Measurements from ENCODE around the gene STOML1. TPM values are rescaled to one million over a fixed set of nuclear protein-coding genes. Genes with fewer than 3 reads are reported as not detected.
A peak's percentile ranks its signal among the peaks of the same experiment; 100 is the strongest.

The STOML1 gene
- total RNA-seq, 1 donor, result 14.1 TPM

GRCh38 chr15:73948982-73949381 lies 43.1 kb downstream of the STOML1 start:
- Histone ChIP-seq H3K27me3 (ENCODE audit: insufficient read depth, low read length) (no peaks in the 10 kb centered on the region), H2AFZ (ENCODE audit: low read length) (no peak overlapping the region), H3K9me3 (ENCODE audit: low read depth, low read length) (no peaks in the 10 kb centered on the region), H3K36me3 (ENCODE audit: insufficient read depth, low read length) (peaks cover 80% of the 10 kb centered on the region), H3K79me2 (ENCODE audit: insufficient read depth, low read length) (peaks cover 23% of the 10 kb centered on the region), H4K20me1 (ENCODE audit: insufficient read depth, low read length) (peaks cover 15% of the 10 kb centered on the region), H3K4me3 (ENCODE audit: insufficient read depth, low read length) (no peak overlapping the region), H3K4me2 (ENCODE audit: insufficient read depth, low read length) (no peak overlapping the region), H3K4me1 (ENCODE audit: insufficient read depth, low read length) (peaks cover 25% of the 10 kb centered on the region), H3K27ac (ENCODE audit: low read depth, low read length) (no peak overlapping the region)
- TF ChIP-seq, protein P1, sequence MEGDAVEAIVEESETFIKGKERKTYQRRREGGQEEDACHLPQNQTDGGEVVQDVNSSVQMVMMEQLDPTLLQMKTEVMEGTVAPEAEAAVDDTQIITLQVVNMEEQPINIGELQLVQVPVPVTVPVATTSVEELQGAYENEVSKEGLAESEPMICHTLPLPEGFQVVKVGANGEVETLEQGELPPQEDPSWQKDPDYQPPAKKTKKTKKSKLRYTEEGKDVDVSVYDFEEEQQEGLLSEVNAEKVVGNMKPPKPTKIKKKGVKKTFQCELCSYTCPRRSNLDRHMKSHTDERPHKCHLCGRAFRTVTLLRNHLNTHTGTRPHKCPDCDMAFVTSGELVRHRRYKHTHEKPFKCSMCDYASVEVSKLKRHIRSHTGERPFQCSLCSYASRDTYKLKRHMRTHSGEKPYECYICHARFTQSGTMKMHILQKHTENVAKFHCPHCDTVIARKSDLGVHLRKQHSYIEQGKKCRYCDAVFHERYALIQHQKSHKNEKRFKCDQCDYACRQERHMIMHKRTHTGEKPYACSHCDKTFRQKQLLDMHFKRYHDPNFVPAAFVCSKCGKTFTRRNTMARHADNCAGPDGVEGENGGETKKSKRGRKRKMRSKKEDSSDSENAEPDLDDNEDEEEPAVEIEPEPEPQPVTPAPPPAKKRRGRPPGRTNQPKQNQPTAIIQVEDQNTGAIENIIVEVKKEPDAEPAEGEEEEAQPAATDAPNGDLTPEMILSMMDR (IDR thresholded peaks at IDR 0.05; ENCODE audit: extremely low read depth, low read depth, low read length), result no peak
- peak; percentile 10 for DNase-seq (ENCODE audit: insufficient read length, low spot score, missing footprints)

DNA sequence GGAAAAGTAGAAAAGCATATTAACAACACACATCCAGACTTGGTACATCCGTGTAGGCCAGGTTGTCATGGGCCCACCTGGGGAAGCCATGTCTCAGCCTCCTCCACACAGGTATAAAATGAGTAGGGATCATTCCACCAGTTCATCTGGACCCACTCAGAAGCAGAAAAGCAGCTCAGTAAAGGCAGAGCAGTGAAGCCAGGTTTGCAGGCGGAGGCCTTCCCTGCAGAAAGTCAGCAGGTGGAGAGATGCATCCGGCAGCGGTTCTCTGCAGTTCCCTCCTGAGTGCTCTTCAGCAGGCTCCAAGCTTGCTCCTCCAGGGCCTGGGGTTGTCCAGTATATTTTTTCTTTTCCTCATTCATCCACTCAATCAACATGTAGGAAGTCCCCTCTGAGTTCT lies 43.7 kb downstream of the STOML1 start:
- Histone ChIP-seq H3K36me3 (ENCODE audit: insufficient read depth, low read length) (peaks cover 86% of the 10 kb centered on the region), H3K27ac (ENCODE audit: low read depth, low read length) (no peak overlapping the region)

DNA sequence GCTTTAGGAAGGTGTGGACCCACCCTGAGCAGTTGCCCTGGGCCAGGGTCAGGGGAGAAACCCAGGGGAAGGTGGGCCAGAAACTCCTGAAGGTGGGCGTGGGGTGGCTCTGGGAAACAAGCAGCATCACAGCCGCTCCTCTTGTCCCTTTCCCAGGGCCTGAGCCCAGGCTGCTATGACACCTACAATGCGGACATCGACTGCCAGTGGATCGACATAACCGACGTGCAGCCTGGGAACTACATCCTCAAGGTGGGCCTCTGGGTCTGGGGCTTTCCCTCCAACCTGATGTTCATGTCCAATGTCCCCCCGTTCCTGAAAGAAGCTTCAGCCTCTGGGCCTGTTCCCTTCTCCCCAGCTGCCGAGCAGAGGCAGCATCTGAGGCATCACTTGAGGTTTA lies 44.4 kb downstream of the STOML1 start:
- no peak overlapping the region for H3K4me3 ChIP-seq (ENCODE audit: insufficient read depth, low read length)
- peaks cover 31% of the 10 kb centered on the region for H3K4me1 ChIP-seq (ENCODE audit: insufficient read depth, low read length)
- peaks cover 36% of the 10 kb centered on the region for H3K79me2 ChIP-seq (ENCODE audit: insufficient read depth, low read length)
- H3K27ac ChIP-seq (ENCODE audit: low read depth, low read length), result no peak overlapping the region
- TF ChIP-seq, protein P1 (IDR thresholded peaks at IDR 0.05; ENCODE audit: extremely low read depth, low read depth, low read length), result no peak
- peaks cover 83% of the 10 kb centered on the region for H3K36me3 ChIP-seq (ENCODE audit: insufficient read depth, low read length)
- no peaks in the 10 kb centered on the region for H3K9me3 ChIP-seq (ENCODE audit: low read depth, low read length)
- no peak overlapping the region for H3K4me2 ChIP-seq (ENCODE audit: insufficient read depth, low read length)
- no peaks in the 10 kb centered on the region for H3K27me3 ChIP-seq (ENCODE audit: insufficient read depth, low read length)
- H2AFZ ChIP-seq (ENCODE audit: low read length), result no peak overlapping the region
- H4K20me1 ChIP-seq (ENCODE audit: insufficient read depth, low read length), result peaks cover 15% of the 10 kb centered on the region
- DNase-seq (ENCODE audit: insufficient read length, low spot score, missing footprints), result no peak

More for the DNA sequence above, 43.7 kb downstream of the STOML1 start:
- no peak overlapping the region for H3K4me3 ChIP-seq (ENCODE audit: insufficient read depth, low read length)
- peaks cover 25% of the 10 kb centered on the region for H3K4me1 ChIP-seq (ENCODE audit: insufficient read depth, low read length)
- H3K9me3 ChIP-seq (ENCODE audit: low read depth, low read length), result no peaks in the 10 kb centered on the region
- TF ChIP-seq, protein P1 (IDR thresholded peaks at IDR 0.05; ENCODE audit: extremely low read depth, low read depth, low read length), result no peak
- no peak for DNase-seq (ENCODE audit: insufficient read length, low spot score, missing footprints)
- no peaks in the 10 kb centered on the region for H3K27me3 ChIP-seq (ENCODE audit: insufficient read depth, low read length)
- peaks cover 29% of the 10 kb centered on the region for H3K79me2 ChIP-seq (ENCODE audit: insufficient read depth, low read length)
- peaks cover 15% of the 10 kb centered on the region for H4K20me1 ChIP-seq (ENCODE audit: insufficient read depth, low read length)
- H2AFZ ChIP-seq (ENCODE audit: low read length), result no peak overlapping the region
- no peak overlapping the region for H3K4me2 ChIP-seq (ENCODE audit: insufficient read depth, low read length)

DNA sequence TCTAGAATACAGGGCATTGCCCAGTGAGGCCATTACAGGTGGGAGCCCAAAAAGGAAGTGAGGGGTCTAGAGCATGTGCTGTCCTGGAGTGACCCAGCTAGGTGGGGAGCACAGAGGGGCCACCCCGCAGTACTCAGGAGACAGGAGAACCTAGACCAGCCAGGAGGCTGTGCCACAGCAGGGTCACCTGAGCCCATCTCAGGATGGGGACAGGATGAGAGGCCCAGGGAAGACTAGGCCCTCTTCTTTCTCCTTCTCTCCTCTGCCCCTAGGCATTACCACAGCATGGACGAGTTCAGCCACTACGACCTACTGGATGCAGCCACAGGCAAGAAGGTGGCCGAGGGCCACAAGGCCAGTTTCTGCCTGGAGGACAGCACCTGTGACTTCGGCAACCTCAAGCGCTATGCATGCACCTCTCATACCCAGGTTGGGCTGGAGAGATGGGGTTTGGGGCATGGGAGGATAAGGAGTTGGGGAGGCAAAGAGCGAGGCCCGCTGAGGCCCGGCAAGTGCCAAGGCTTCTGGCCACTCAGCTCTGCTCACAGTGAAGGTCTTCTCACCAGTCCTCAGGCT lies 45.2 kb downstream of the STOML1 start:
- Histone ChIP-seq H3K4me1 (ENCODE audit: insufficient read depth, low read length) (peaks cover 37% of the 10 kb centered on the region), H3K36me3 (ENCODE audit: insufficient read depth, low read length) (peaks cover 75% of the 10 kb centered on the region), H3K9me3 (ENCODE audit: low read depth, low read length) (no peaks in the 10 kb centered on the region), H3K4me3 (ENCODE audit: insufficient read depth, low read length) (no peak overlapping the region), H3K4me2 (ENCODE audit: insufficient read depth, low read length) (no peak overlapping the region), H3K27me3 (ENCODE audit: insufficient read depth, low read length) (no peaks in the 10 kb centered on the region), H2AFZ (ENCODE audit: low read length) (no peak overlapping the region), H3K27ac (ENCODE audit: low read depth, low read length) (no peak overlapping the region), H4K20me1 (ENCODE audit: insufficient read depth, low read length) (peaks cover 15% of the 10 kb centered on the region), H3K79me2 (ENCODE audit: insufficient read depth, low read length) (peaks cover 44% of the 10 kb centered on the region)
- TF ChIP-seq, protein P1 (IDR thresholded peaks at IDR 0.05; ENCODE audit: extremely low read depth, low read depth, low read length), result no peak
- DNase-seq (ENCODE audit: insufficient read length, low spot score, missing footprints), result peak; percentile 64
